ENCODE data around the gene OGFOD2.
"Not testable (repeated sequence)": the region's sequence is repeated elsewhere in the genome, so short reads cannot be mapped to it uniquely, and the experiment has no call there.

Gene OGFOD2
- 2.1 to 6.4 (median 3.0) reads per million in 3 experiments for total RNA-seq

DNA sequence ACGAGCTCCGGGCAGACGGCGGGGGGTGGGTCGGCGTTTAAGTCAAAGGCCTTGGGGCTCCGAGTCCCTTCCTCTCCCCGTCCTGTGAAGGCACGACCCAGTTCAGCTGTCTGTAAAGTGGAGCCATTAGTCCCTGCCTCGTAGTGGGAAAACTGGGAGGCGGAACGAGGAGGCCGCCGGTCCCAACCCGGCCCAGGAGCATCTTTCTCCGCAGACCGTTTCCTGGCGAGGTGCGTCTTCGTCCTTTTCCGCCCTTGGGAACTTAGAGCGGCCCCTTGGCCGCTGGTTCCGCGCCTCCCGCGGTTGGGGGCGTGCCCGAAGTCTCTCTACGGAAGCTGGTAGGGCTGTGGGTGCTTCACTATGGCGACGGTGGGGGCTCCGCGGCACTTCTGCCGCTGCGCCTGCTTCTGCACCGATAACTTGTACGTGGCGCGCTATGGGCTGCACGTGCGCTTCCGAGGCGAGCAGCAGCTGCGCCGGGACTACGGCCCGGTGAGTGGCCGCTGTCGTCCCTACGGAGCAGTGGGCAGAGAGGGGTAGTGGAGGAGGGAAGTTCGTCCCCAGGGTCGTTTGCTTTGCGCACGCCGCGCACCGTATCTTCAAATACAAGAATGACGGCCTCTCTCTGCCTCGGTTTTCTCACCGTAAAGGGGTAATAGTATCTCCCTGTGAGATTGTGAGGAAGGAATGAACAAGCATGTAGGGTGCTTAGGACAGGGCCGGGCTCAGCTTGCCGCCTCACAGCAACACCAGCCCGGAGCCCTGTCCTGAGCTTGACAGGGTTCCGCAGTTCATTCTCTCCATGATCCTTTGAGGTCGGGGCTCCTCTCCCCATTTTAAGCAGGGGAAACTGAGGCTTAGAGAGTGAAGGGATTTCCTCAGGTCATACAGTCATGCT, at the start of gene OGFOD2:
Gene OGFOD2 (plus strand): TSS at position 353 of the 898 bp plus-strand sequence. CDS start 8 bp downstream, at position 361.
- peak; percentile 92 for DNase-seq

DNA sequence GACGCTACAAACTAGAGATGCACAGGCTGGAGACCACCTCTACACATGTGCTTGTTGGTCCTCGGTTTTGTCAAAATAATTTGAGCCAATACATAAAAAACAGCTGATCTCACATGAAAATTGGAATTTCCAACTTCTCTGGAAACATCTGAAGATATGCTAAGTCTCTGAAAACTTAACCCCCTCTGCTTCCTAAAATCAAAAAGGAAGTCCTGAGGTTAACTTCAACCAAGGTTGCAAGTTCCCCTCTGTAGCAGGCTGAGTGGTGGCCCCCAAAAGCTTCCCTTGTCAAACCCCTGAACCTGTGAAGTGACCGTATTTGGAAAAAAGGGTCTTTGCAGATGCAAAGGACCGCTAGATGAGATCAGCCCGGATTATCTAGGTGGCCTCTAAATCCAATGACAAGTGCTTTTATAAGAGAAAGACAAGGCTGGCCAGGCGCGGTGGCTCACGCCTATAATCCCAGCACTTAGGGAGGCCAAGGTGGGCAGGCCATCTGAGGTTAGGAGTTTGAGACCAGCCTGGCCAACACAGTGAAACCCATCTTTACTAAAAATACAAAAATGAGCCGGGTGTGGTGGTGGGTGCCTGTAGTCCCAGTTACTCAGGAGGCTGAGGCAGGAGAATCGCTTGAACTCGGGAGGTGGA, 47.2 kb upstream of the OGFOD2 start:
- DNase-seq: no peak

DNA sequence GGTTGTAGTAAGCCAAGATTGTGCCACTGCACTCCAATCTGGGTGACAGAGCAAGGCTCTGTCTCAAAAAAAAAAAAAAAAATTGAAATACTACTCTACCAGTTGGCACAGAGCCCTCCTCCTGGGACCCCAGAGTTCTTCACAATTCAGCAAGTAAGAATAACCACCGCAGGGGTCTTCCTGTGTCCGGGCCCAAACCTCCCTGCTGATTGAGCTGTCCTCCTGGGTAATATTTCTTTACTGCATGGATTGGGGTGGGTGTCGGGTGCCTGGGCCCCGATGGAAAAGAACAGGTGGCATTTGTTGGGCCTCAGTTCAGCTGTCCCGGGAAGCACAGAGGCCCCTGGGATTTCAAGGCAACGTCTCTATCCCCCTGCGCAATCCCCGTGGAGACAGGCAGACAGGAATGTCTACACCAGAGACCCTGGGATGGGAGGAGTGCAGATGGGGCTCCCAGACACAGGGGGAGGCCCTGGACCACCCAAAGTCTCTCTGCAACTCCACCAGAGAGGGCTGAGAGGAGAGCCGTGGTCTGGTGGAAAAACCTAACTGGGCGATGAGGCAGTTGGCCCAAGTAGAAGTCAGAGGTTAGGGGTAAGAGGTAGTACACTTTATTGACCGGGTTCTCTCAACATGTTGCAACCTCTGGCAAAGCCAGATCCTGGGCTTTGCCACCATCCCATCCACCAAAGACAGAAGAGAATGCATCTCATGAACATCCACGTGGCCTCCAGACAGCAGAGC, 46.5 kb upstream of the OGFOD2 start:
- no peak for DNase-seq

DNA sequence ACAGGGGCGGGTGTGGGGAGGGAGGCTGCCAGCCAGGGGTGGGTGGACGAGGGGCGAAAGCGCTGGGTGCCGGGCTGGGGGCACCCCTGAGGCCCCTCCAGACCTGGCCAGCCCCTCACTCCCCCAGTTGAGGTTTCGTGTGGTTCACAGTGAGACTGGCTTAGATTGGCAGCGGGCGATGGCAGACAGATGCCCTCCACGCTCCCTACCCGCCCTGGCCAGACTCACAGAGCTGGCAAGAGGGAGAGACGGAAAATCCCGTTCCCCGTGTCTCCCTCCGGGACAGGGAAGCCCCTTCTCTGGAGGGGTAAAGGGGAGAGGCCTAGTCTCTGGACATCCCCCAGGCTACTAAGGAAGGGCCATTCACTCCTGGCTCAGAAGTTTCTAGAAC, 45.9 kb upstream of the OGFOD2 start:
- DNase-seq: no peak

DNA sequence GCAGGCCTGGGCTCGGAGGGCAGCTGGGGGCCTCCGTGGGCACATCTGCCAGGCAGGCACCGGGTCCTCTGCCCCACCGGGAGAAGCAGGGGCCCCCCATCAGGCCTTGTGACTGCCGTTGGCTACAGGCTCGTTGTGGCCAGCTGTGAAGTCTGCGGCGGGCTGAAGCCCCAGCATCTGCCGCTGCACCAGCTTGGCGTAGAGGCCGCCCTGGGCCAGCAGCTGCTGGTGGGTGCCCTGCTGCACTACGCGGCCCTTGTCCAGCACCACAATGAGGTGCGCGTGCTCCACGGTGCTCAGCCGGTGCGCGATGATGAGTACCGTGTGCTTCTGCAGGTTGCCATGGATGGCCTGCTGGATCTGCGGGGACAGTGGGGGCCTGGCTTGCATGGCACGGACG, 45.2 kb upstream of the OGFOD2 start:
- DNase-seq: no peak

DNA sequence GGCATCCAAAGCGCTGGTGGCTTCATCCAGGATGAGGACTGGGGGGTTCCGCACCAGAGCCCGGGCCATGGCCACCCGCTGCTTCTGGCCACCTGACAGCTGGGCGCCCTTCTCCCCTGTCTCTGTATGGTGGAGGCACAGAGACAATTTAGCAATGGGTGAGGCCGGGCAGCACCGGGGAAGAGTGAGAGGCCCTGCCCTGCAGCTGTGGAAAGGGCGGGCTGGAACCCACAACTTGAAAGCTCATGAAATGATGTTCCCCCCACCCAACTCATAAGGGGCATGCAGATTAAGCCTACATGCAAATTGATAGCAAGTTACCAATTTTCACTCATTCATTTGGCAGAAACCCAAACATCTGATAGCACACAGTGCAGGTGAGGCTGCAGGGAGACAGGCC, 42.8 kb upstream of the OGFOD2 start:
- no peak for DNase-seq

DNA sequence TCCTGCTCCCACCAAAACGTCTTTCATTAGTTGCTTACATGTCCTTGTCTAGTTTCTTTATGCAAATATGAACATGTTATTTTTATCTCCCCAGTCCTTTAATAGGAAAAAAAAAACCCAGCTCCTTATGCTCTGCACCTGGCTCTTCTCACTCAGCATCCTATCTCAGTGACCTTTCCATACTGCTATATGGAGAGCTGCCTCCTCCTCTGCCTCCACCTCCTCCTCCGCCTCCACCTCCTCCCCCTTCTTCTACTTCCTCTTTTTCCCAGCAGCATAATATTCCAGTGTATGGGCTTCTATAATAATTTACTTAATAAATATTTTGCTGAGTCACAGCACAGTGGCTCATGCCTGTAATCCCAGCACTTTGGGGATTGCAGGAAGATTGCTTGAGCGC, 40.3 kb upstream of the OGFOD2 start:
- no peak for DNase-seq

DNA sequence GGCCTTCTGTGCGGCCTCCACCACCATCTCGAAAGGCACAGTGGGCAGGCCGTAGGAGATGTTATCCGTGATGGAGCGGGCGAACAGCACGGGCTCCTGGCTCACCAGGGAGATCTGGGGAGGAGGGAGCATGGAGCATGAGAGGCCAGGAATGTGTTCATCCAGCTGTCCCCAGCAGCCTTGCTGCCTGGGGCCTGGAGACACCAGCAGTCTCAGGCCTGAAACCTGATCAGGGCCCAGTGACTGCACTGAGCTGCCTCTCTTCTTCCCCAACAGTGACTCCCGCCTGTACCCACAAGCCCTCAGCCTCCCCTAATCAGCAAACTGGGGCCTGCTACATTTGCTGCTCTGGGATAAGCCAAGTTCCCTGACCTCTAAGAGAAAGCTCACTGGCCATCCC, 39.7 kb upstream of the OGFOD2 start:
- DNase-seq: no peak

DNA sequence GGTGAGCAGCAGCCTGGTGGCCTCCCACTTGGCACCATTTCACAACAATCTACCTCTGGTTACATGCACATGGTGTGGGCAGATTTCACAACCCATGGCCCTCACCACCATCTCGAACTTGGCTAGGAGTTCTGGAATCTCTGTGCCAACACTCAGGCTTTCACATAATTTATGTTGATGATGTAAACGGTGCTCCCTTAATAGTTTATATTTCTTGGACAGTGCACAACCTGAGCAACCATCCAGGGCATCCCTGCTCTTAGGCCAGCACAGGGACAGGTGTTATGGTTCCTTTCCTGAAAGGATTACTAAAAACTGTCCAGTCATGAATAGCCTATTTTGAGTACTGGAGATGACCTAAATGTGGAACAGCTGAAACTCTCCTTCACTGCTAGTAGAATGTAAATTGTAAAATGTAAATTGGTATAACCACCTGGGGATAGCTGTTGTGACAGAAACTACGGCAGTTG, 37.4 kb upstream of the OGFOD2 start:
- no peak for DNase-seq

DNA sequence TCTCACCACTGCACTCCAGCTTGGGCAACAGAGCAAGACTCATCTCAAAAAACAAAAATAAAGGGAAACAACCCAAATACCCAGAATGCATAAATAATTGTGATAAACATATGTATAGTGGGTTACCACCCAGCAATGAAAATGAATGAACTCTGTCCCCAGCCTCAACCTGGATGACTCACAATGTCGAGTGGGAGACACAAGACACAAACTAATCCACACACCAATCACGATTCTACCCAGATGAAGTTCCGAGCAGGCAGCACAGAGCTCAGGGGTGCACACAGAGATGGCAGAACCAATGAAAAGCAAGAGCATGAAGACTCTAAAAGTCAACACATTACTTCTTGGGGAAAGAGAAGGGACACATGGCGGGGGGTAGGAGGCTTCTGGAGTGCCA, 35.9 kb upstream of the OGFOD2 start:
- DNase-seq: no peak

DNA sequence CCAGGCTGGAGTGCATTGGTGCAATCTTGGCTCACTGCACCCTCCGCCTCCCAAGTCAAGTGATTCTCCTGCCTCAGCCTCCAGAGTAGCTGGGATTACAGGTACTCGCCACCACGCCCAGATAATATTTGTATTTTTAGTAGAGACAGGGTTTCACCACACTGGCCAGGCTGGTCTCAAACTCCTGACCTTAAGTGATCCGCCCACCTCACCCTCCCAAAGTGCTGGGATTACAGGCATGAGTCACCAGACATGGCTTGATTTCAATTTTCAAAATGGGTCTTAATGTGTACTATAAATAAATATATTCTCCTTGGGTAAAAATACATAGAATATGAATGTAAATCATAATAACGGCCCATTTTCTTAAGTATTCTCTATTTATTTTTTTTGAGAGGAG, 33.7 kb upstream of the OGFOD2 start:
- not testable (repeated sequence) for DNase-seq

DNA sequence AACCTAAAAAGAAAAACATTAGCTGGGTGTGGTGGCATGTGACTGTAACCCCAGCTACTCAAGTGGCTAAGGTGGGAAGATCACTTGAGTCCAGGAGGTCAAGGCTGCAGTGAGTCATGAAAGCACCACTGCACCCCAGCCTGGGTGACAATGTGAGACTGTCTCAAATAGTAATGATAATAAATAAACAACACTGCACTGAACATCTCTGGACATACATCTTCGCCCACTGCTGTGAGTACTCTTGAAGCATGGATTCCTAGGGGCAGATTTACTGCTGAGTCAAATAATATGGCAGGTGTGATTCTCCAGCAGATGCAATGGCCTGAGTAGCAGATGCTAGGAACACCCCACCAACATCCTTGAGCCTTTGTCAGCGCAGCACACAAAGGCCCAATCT, 32.4 kb upstream of the OGFOD2 start:
- DNase-seq: no peak

DNA sequence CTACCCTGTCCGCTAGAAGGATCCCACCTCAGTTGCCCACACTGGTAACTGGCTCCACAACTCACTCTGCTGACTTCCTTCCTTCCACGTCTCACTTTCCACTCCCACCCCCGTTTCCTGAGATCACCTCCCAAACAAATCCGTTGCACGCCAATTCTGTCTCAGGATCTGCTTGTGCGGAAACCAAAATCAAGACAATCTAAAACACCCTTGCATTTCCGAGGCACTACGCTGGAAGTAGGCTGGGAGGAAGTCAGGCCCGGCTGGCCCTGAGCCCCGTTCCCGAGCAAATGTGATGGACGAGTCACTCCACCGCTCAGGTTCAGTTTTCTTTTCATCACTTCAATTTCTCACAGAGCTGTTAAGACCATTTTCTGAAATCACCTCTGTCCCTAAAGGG, 31.8 kb upstream of the OGFOD2 start:
- DNase-seq: no peak

DNA sequence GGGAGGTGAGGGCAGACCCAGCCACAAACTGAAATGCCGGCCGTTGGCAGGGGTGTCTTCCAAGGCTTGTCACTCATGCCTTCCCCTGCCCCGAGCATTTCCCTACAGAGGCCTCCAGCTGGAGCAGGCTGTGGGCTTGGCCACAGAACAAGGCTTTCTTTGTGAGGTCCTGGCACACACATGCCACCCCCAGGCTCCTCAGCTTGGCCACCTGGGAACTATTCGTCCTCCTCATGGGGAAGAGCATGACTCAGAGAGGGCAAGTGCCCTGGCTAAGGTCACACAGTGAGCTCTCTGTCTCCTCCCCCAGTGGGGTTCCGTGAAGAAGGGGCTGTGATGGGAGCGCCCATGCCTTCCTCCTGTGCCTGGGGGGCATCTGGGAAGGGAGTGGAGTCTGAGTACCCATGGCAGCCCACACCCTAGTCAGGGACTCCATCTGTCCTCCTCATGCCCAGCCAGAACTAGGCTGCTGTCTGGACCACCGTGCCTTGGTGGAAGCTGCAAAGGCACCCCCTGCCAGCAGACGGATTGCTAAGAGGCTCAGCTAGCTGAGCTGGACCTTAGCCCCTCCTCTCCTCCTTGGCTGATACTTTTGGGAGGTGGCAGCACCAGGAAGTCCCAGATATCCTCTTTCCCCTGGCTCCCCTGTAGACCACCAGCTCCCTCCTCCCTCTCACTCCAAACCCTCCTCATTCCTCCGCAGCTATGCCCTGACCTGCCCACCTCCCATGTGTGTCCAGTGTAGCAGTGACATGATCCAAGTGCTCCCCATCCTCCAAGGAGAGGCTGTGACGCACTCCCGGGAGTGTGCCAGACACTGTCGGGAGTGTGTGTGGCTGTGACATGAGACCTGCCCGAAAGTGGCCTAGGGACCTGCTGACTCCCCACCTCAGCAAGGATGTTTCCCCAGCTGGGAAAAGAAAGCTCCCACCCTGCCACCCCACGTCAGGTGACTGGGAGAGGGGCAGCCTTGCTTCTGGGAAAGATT, 30.1 kb upstream of the OGFOD2 start:
- no peak for DNase-seq

DNA sequence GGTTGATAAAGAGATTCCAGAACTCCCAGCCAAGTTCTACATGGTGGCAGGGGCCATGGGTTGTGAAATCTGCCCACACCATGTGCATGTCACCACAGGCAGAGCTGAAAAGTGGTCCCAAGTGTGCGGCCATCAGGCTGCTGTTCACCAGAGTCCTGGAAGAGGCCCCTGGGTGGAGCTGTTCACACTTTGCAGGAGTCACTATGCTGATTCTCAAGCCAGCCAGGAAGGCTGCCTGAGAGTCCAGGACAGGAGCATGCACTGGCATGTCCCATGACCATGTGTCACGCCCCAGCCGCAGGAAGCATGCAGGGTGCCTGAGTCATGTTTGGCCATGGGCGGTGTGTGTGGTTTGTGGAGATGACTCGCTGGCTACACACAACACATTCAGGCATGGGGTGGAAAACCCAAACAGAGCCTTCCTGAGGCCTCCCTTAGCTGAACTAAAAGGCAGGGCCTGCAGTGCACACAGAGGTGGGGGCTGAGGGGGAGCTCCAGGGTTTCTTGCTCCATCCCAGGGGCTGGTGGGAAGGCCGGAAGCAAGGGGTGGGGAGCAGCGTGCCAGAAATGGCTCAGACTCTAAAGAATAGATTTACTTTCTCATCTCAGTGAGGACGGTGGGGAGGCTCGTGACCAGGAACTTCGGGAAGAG, 28.2 kb upstream of the OGFOD2 start:
- peak; percentile 17 for DNase-seq

DNA sequence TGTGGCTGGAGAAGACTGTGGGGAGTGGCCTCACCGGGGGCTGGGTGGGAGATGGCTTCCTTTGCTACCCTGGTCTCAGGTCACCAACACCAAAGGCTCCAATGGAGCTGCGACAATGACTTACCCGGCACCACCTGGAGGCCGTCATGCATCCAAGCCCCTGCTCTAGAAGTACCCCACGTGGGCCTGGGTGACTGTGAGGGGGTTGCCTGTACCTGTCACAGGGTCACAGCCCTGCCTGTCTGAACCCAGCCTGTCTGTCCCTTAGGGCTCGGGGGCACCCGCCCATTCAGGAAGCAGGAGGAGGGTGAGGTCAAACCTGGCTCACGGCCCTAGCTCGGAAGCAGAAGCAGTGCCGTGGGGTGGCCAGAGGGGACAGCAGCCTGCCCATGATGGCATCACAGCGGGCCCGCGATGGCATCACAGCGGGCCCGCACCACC, 27.7 kb upstream of the OGFOD2 start:
- DNase-seq: no peak

DNA sequence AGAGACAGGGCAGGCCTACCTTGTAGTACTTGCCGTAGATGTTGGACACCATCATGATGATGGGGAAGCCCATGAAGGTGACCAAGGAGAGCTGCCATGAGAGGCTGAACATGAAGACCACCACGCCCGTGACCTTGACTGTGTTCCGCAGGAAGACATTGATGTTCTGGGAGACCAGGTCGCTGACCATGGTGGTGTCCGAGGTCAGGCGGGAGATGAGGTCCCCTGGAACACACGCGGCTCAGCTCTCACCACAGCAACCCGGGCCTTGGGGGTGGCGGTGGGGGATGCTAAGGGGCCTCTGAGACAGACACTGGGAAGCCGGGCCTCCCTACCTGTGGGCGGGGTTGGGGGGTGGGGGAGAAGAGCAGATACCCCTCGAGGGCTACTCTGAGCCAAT, 26.4 kb upstream of the OGFOD2 start:
- no peak for DNase-seq

DNA sequence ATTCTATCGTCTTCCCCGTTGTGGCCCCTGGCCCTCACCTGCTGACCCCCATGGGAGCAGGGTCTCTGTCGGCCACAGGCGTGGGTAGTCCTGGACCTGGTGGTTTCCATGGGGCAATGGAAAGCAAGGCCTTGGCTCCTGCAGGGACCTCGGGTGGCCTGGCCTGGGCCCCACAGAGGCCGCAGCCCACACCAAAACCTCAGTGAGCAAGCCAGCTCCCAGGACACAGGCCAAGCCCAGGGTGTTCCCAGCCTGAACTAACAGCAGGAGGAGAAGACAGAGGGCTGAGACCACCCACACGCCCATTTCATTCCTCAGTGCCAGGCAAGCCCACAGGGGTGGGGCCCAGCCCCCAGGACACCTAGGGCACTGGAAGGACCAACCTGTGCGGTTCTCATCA, 25.6 kb upstream of the OGFOD2 start:
- DNase-seq: no peak

DNA sequence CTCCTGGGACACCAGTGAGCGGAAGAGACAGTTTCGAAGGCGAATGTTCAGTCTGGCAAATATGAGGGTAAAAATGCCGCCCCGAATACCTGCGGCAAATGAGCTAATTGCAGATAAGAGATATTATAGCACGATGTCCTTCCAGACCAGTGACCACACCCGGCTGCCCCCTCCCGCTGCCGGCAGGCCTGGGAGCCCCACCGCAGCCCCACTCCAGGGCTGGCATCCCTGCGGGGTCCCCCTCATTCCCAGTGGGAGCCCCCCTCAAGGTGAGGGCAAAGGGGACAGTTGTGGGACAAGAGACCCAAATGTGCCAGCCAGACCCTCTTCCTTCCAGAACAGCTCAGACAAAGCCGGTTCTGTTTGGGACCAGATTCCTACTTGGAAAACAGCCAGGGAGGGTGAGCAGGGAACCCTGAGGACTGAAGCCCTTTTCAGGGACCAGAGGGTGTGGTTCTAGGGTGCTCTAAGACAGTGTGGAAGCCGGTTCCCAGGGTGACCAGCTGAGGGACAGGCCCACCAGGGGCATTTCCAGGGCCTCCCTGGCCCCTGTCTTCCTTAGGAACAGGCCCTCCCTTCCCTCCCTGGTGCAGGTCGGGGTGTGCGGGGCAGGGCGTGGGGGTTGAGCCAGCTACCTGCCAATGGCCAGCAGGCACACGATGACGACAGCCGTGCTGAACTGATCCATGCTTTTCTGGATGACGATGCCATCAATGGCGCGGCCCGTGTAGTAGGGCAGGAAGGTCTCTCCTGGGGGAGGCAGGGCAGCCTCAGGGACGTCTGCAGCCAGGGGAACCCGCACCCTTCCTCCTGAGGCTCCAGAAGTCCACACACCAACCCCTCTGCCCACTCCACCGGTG, 25.0 kb upstream of the OGFOD2 start:
- DNase-seq: no peak

DNA sequence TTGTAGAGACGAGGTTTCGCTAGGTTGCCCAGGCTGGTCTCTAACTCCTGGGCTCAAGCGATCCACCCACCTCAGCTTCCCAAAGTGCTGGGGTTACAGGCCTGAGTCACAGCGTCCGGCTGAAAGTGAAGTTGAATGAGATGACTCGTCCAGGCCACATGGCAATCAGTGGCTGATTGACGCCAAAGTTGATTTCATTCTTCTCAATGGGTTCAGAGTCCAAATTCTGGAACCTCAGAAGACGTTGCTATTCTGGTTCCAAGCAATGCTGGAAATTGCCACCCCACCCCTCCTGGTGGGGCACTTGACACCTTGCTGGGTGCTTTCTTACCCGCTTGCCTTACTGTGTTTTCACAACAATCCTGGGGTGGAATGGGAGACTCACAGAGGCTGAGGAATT, 23.6 kb upstream of the OGFOD2 start:
- DNase-seq: no peak

Data from central memory CD4-positive, alpha-beta T cell (primary cell).